Activated CD4-positive, alpha-beta T cell treated with anti-CD3 and anti-CD28 coated beads for 48 hours (primary cell): ENCODE results near the gene GDF10.

ENCODE experiments used
- DNase-seq: peaks from one replicate; pipeline ENCODE4 v3.0.0-alpha.2; 2020

Gene GDF10

GRCh38 chr10:47276071-47276470 lies 23.9 kb upstream of the GDF10 start:
- DNase-seq = no peak

GRCh38 chr10:47276576-47277351 lies 23.2 kb upstream of the GDF10 start:
- DNase-seq = no peak

DNA sequence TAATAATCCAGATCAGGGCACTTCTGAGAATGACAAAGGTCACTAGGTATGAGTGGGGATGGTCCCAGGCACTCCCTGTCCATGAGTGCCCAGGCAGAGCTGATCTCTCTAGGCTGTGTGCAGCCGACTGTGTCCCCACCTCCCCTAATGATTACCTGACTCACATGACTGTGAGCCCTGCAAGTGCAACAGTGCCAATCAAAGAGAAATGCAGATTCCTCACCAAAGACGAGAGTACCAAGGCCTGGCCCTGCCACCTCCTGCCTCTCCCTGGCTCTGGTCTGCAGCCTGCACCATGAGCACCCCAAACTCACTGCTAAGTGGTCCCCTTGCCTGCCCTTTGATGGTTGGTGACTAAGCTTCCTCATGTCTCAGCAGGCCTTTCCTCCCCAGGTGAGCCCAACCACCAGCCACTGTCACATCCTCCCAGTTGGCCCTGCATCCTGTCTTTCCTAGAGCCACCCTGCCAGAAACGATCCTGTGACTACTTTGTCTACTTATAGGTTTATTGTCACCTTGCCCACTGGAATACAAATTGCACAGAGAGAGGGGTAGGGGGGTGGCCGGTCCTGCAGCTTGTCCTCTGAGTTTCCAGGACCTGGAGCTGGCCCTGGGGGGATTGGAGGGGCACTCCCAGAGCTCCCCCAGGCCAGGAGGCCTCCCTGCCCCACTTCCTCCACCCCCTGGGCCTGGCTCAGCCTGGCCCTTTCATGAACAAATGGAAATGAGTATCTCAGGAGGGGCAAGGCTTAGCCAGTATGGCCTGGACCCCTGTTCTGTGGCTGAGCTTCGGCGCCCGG lies 22.4 kb upstream of the GDF10 start:
- DNase-seq = peak; percentile 59

DNA sequence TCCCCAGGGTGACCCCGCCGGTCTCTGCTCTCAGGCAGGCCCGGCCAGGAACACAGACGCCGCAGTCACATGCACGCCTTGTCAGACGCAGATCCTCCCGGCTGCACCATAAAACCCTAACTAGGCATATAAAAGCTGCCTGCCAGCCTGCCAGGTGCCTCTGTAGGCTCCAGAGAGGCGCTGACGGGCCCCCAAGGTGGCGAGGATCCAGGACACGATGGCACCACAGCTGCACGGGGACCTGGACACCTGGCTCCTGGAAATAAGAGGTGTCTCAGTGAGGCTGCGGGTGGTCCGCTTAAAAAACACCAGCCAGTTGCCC lies 21.9 kb upstream of the GDF10 start:
- no peak for DNase-seq

DNA sequence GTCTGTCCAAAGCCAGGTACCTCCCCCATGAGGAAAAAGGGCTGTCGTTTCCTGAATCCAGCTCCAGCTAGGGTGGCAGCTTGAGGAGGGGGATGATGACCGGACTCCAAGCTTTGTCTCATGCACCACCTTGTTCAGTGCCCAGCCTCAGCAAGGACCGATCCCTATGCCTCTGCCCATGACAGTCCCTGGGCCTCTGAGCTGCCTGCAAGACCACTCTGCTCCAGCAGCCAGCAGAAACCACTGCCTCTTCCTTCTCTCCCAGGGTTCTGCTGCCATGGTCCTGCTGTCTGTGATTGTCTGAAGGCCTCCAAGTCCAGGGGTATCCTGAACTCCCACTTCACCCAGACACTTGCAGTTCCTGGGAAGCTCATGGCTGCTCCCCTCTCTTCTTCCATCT lies 21.3 kb upstream of the GDF10 start:
- no peak for DNase-seq

DNA sequence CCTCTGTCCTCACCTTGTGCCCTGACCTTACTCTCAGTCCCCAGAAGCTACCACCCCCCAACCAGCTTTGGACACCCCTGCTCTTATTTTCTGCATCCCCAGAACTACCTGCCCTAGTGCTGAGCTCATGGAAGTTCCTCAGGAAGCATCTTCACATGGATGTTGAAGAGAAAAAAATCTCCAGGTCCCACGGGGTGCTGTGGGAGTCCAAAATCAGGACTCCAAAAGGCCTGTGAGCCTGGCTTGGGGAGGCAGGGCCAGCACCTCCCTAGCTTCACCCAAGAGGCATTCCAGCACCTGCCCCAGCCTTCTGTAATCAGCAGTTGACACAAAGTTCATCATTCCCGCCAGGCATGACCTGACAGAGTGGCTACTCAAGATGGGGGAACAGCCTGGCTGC lies 20.7 kb upstream of the GDF10 start:
- no peak for DNase-seq

GRCh38 chr10:47282005-47282656 lies 17.9 kb upstream of the GDF10 start:
- DNase-seq = no peak

DNA sequence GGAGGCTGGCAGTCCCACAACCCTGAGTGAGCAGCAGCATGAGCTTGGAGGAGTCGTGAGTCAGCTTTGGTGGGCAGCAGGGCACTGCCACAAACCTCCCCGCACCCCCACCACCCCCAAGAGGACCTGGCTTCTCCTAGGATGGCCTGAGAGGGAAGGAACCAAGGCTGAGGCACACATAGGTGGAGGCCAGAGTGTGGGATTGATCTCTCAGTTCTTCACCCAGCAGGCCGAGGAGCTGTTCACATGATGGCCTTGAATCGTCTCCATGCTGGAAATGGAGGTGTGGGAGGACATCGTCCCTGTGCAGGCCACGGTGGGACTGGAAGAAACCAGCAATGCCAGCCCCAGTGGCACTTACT lies 17.4 kb upstream of the GDF10 start:
- no peak for DNase-seq

GRCh38 chr10:47283101-47283630 lies 16.8 kb upstream of the GDF10 start:
- no peak for DNase-seq

DNA sequence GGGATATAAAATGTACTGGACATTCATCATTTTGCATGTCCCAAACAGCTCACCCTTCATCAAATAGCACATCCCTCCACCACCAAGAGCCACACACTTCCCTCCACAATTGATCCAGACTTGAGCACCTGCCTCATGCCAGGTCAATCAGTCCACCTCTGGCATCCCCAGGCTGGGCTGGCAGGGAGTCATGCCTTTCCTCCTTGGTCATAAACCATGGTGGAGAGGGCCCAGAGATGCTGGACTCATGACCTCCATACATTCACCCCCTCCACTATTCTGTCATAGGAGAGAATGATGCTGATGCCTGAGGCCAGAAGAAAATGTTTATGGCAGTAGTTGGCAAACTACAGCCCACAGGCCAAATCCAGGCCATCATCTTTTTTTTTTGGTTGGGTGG lies 16.1 kb upstream of the GDF10 start:
- DNase-seq = no peak

DNA sequence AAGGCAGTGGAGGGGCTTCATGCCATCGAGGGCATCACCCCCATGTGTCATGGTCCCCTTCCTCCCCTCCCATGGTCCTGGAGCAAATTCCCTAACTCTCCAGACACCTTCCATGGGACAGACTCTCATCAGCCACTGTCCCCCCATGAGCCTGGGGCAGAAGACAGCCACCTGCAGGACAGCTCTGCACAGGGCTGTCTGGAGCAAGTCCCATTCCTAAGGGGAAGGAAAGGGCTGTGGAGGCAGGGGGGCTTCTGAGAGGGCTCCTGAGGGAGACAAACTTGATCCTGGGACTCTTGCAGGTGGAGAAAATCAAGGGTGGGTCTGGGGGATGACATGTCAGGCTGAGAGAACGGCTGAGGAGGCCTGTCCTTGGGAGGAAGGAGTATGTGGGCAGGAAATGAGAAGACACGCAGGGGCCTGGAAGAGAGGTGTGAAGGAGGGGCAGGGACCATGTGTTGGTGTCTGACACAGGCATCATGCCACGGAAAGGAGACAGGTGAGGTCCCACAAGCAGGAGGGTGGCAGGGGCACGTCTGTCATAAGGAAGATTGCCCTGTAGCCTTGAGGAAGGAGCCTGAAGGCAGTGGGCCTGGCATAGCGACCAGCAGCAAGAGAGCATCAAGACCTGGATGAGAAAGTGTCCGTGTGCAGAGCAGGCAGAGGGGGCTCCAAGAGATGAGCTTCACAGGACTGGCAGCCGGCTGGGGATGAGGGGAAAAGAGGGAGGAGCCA lies 14.4 kb upstream of the GDF10 start:
- DNase-seq = no peak

- DNase-seq = no peak
These were observed 13.9 kb upstream of the GDF10 start for GRCh38 chr10:47286116-47286505.

GRCh38 chr10:47286591-47287315 lies 13.2 kb upstream of the GDF10 start:
- DNase-seq = no peak

DNA sequence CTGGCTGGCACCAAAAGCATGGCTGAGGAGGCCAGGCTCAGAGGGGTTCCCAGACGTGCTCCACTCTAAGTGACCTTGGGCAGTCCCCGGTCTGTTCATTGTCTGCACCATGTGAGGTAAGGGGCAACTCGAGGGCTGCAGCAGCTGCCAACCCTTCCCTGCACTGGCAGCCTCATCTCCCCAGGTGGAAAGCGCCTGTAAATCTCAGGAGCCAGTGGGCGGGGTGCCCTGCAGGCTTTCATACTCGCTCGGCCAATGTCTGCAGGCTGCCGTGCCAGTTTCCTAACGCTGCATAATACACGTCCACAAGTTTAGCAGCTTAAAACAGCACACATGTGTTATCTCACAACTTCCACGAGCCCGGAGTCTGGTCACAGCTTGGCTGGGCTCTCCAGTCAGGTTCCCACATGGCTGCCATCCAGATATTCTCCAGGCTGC lies 12.6 kb upstream of the GDF10 start:
- DNase-seq = no peak

GRCh38 chr10:47287805-47288204 lies 12.2 kb upstream of the GDF10 start:
- DNase-seq = no peak

- DNase-seq = no peak
These were observed 11.8 kb upstream of the GDF10 start for GRCh38 chr10:47288236-47288635.

DNA sequence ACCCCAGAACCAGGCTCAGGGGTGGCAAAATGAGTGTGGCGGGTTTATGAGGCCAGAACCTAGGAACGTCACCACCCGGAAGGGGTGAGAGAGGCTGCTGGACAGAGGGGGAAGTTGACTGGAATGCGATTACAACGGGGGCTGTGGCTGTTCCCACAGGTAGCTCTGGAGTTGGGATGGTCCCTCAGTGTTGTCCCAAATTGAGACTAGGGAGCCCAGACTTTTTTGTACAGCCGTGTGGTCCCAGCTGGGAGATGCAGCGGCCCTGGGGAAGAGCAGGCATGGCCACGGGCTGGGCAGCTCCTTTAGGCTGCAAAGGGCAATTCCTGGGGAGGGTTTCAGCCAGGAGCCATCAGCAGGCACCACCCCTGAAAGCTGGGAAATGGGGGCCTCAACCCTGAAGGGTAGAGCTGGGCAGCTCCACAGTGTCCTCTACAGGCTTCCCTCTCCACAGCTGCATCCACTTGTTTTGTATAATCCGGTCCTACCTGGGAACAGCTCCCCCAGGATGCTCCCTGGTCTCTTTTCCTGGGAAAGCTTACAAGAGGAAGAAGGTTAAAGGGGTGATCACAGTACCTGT lies 11.0 kb upstream of the GDF10 start:
- no peak for DNase-seq

GRCh38 chr10:47289921-47290320 lies 10.1 kb upstream of the GDF10 start:
- DNase-seq = no peak

GRCh38 chr10:47290338-47290737 lies 9.7 kb upstream of the GDF10 start:
- DNase-seq = no peak

GRCh38 chr10:47291682-47292081 lies 8.3 kb upstream of the GDF10 start:
- DNase-seq = no peak

DNA sequence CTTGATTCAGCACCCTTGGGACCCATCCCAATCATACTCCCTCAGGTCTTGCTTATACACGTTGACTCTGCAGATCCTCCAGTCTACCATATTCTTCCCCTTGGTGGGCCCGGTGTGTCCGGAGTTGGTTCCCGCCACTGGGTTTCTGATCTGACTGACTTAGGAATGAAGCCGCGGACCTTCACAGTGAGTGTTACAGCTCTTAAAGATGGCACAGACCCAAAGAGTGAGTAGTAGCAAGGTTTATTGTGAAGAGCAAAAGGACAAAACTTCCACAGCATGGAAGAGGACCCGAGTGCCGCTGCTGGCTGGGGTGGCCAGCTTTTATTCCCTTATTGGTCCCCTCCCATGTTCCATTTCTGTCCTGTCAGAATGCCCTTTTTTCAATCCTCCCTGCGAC lies 5.9 kb upstream of the GDF10 start:
- no peak for DNase-seq

DNA sequence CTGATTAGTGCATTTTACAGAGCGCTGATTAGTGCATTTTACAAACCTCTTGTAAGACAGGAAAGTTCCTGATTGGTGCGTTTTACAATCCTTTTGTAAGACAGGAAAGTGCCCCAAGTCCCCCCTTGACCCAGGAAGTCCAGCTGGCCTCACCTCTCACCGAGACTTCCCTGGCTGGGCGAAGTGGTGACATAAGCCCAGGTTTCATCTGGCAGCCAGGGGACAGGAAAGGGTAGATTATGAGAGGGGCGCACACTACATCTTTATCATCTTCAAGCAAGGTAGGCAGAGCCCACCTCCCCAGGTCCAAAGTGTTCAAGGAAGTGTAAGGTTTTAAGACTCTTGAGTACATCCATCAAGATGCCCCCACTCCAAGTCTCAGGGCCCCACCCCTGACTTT lies 5.5 kb upstream of the GDF10 start:
- no peak for DNase-seq
